Islet of Langerhans (tissue), 1 donor: ENCODE data around the gene GLB1L3.
"Not testable (repeated sequence)": the region's sequence is repeated elsewhere in the genome, so short reads cannot be mapped to it uniquely, and the experiment has no call there.

Experiments used
- FAIRE-seq: peaks from one replicate; lab custom pipeline; 2011; peaks lifted over from hg19 to GRCh38; lab: Jason Lieb, UNC

Gene GLB1L3

DNA sequence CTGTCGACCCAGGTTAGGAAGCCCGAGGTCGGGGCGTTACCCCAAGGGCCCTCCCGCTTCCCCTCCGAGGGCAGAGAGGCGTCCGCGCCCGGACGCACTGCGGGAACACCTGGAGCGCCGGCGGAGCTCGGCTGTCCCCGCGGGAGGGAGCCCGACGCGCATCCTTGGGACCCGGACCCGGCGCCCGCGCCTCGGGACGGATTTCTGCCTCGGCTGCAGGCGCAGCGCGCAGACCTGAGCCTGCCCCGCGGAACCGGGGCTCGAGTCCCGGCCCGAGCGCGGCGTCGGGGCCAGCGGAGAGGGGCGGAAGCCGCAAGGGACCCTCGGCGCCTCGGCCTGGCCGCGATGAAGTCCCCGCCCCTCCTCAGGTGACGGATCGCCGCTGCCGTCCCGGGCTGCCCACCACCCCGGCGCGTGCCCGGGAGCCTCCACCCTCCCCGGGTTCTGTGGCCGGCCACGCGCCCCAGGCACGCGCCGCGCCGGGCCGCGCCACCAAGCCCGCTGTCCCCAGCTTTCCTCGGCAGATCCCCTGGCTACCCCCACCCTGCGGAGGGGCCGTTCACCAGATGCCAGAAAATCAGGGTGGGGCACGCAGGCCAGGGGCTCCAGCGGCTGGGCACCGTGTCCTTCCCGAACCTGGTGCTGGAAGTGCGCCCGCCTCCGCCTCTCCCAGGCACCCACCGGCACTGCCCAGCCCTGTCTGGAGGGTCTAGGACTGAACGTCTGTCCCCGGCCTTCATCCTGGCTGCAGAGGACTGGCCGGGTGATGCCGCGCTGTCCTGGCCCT, 410 bp downstream of the GLB1L3 start:
- no peak for FAIRE-seq

- no peak for FAIRE-seq
Measured at GRCh38 chr11:134277183-134278001, 1.2 kb downstream of the GLB1L3 start.

DNA sequence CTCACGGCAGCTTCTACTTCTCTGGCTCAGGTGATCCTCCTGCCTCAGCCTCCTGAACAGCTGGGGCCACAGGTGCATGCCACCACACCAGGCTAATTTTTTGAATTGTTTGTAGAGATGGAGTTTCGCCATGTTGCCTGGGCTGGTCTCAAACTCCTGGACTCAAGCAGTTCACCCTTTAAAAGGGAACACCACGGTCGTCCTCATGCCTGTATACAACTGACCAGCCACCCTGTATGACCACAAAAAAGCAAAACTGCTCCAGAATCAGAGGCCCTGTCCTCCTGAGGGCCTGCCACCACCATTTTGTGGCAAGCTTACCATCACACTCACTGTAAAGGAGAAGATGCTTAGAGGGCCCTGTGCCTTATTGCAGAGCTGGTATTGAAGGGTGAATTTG, 2.2 kb downstream of the GLB1L3 start:
- no peak for FAIRE-seq

GRCh38 chr11:134281635-134282034, 5.5 kb downstream of the GLB1L3 start:
- not testable (repeated sequence) for FAIRE-seq

DNA sequence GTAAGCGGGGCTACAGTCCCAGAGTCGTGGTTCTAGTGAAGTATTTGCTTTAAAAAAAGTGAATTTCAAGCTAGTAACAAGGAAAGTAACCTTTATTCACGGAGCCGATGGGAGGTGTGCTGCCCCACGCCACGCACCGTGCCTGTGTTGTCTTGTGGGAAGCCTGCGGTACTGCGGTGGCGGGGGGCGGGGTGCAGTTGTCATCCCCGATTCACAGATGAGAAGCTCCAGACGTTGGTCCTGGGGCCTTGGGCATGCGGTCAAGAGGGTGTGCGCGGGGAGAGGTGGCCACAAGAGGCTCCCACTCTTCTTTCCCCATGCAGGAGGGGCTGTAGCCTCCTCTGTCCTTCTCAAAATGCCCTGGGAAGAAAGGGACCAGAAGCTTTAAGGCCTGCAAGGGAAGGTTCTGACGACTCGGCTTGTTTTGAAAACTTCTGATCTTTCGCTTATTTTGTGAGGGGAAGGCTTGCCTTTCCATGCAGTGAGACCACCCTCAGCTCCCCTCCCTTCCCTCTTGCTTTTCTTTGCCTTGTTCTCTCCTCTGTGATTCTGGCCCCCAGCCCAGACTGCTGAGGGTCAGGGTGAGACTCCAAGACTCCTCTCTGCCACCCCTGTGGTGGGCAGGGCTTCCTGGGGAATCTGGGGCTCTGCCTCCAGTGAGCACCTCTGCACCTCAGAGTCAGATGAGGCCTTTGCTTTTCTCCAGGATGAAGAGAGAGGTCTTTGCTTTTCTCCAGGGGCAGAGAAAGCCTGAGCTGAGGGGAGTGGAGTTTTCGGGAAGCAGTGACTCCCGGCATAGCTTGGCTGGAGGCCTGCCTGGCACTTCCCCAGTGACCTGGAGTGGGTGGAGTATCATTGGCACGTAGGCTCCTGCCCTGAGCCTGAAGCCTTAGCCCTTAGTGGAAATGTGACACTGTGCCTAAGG, 6.2 kb downstream of the GLB1L3 start:
- no peak for FAIRE-seq

DNA sequence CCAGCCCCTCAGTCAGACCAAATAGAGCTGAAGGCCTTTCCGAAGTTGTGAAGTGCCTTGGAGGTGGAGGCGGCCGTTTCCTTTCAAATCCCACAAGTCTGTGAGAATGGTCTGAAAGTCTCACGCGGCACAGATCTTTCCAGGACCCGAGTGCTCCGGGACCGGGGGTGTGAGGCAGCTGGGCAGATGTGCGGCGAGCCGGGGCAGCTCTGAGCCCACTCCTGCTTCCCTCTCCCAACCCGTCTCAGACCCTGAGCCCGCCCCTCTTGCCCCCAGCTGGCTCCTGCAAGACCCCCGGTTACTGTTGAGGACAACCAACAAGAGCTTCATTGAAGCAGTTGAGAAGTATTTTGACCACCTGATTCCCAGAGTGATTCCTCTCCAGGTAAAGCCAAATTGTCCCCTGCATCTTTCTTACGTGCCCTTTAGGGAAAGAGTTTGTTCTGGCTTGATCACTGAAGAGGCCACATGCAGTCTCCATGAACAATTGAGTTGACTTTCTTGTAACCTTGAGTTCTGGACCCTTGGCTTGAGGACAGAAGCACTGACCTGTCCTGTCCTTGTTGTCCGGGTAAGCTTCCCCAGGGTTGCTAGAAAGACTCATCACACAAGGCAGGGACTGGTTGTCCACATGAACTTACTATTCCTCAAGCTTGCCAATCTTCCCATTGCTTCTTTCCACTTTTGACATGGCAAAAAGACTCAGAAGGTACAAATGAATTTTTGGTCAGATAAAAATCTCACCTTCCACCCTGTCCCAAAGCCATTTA, 7.5 kb downstream of the GLB1L3 start:
- FAIRE-seq, result no peak

- FAIRE-seq, result not testable (repeated sequence)
Measured at GRCh38 chr11:134284349-134284748, 8.2 kb downstream of the GLB1L3 start.

- no peak for FAIRE-seq
Measured at GRCh38 chr11:134287561-134287960, 11.4 kb downstream of the GLB1L3 start.

DNA sequence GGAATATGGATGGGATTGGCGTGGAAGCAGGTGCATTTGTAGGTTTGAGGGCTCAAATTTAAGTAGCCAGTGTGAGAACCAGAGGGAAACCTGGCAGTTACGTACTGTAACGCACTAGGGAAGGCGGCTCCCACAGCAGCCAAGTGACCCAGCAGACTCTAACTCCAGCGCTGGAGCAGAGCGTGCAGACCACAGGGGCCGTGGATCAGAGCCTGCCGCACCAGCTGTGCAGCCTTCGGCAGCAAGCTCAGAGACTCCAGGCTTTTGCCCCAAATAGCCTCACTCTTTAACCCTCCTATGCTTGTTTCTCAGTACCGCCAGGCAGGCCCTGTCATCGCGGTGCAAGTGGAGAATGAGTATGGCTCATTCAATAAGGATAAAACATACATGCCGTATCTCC, 12.3 kb downstream of the GLB1L3 start:
- FAIRE-seq, result no peak

- no peak for FAIRE-seq
Measured at GRCh38 chr11:134289167-134289566, 13.0 kb downstream of the GLB1L3 start.

DNA sequence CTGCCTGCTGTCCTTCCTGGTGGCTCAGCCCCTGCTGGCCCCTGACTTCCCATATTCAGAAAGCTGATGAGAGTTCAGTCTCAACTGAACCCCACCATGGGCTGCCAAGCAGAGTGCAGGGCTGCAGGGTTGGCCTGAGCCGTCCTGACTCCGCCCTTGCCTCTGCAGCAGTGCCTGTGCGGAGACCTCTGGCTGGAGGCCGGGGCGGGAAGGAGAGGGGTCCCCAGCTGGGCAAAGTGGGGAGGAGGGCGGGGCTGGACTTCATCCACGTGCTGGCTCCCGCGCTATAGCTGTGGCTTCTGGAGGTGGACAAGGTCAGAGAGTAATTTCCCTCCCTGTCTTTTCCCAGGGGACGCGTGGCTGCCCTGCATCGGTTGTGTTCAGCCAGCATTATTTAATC, 13.6 kb downstream of the GLB1L3 start:
- FAIRE-seq, result no peak

DNA sequence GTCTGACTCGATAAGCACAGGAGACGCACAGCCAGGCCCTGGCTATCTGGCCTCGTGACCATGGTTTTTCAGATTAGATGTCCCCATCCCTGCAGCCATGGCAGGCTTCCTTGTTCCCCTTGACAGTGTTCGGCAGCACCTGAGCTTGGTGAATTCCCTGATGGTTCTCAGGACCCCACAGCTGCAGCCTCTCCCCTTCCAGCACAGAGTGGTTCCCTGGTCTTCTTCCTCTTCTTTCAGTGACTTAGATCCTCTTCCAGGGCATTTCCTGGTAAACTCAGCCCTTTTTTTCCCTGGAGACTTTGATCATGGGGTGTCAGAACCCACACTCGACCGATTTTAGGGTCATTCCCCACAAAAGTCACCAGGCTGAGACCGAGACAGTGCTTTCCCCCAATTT, 14.5 kb downstream of the GLB1L3 start:
- no peak for FAIRE-seq

DNA sequence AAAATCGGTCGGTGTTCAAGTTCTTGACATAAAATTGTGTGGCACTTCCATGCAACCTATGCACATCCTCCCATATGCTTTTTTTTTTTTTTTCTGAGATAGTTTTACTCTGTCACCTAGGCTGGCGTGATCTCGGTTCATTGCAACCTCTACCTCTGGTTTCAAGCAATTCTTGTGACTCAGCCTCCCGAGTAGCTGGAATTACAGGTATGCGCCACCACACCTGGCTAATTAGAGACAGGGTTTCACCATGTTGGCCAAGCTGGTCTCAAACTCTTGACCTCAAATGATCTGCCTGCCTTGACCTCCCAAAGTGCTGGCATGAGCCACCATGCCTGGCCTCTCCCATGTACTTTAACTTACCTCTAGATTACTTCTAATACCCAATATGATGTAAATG, 15.0 kb downstream of the GLB1L3 start:
- no peak for FAIRE-seq

DNA sequence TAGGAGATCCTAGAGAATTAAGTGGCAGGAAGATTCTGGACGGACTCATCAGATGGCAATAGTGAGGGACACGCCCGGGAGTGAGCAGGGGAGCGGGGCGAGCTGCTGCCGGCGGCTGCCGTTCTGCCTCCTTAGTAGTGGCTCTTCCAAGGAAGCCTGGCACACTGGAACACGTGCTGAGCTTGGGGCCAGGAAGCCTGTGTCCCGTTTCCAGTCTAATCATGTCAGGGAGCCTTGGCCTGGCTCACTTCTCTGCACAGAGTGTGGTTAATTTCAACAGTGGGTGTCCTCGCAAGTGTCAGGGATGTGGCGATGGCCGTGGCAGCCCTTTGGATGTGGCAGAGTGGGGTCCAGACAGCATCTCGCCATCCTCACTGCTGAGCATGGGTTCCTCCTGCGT, 16.5 kb downstream of the GLB1L3 start:
- no peak for FAIRE-seq

DNA sequence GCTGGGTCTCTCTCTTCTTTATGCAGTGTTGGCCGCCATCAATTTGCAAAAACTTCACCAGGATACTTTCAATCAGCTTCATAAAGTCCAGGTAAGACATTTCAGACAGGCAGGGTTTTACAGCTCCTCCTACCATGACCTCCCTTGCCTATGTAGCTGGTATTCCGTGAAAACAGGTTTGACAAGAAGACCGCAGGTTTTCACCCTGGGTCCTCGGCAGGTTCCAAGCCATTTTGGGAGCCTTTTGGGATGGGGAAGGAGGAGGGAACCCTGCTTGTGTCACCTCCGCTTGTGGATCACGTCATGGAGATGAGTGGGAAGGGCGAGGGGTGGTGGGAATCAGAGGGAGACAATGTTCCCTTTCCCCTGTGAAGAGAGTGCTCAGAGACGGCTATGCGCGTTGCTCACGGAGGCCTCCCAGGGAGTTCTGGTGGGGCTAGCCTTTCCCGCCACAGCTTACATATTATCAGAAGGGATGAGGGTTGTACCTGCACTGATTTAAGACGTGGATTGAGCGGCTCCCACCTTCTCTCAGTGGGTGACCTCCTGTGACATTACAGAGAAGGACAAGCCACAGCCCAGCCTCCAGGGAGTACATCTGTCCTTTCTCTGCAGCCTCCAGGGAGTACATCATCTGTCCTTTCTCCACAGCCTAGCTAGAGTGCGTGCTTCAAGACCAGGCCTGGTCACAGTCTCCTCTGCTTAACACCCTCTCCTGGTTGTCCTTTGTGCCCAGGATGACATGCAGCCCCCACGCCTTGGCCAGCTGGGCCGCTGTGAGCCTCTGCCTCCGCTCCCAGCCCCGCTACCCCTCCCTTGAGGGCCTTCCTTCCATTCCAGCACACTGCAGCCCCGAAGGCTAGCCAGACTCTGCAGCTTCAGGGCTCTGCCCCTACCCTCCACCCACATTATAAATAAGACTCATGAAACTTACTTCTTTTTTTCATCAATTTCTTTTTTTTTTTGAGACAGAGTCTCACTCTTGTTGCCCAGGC, 17.2 kb downstream of the GLB1L3 start:
- FAIRE-seq, result no peak

DNA sequence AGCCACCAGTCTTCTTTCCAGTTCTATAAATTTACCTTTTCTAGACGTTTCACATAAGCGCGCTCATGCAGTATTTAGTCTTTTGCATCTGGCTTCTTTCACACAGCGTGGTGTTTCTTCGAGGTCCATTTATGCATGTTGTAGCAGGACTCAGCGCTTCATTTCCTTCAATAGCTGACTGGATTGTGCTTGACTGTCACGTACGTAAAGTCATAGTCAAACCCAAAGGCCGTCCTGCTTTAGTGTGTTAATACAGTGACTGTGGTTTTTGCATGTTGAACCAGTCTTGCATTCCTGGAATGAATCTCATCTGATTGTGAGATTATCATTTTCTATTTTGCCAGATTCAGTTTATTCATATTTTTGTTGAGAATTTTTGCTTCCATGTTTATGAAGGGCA, 18.5 kb downstream of the GLB1L3 start:
- no peak for FAIRE-seq

GRCh38 chr11:134312223-134312622, 36.0 kb downstream of the GLB1L3 start:
- no peak for FAIRE-seq

GRCh38 chr11:134312807-134313206, 36.6 kb downstream of the GLB1L3 start:
- FAIRE-seq, result no peak

- no peak for FAIRE-seq
Measured at GRCh38 chr11:134313379-134313778, 37.2 kb downstream of the GLB1L3 start.

- FAIRE-seq, result no peak
Measured at GRCh38 chr11:134313821-134314607, 37.8 kb downstream of the GLB1L3 start.
